Activated naive CD4-positive, alpha-beta T cell treated with anti-CD3 and anti-CD28 coated beads, Interleukin-2, amount 10 ng/mL, durations not matched to agents 7 days and 5 days (primary cell): ENCODE results near the gene GRM5.
"Not testable (repeated sequence)": the region's sequence is repeated elsewhere in the genome, so short reads cannot be mapped to it uniquely, and the experiment has no call there.

Source experiments
- CTCF ChIA-PET: fragments of 350-600 bp; sonication (Branson Sonifier 250); formaldehyde crosslinking; loops from one replicate; lab custom pipeline; 2021; ENCODE audit warnings: antibody characterized with exemption; lab: Charles Lee
- DNase-seq: peaks from one replicate; pipeline ENCODE4 v3.0.0-alpha.2; 2020
- H3K27ac Mint-ChIP-seq: one replicate; pipeline ENCODE4 v1.8.0; 2021; ENCODE audit warnings: mild to moderate bottlenecking, moderate library complexity, mixed read lengths
- H3K27me3 Mint-ChIP-seq: one replicate; pipeline ENCODE4 v1.8.0; 2021; ENCODE audit warnings: mild to moderate bottlenecking, mixed read lengths
- H3K36me3 Mint-ChIP-seq: one replicate; pipeline ENCODE4 v1.8.0; 2021; ENCODE audit warnings: mixed read lengths
- H3K4me1 Mint-ChIP-seq: one replicate; pipeline ENCODE4 v1.8.0; 2021; ENCODE audit warnings: mixed read lengths
- H3K4me3 Mint-ChIP-seq: one replicate; pipeline ENCODE4 v1.8.0; 2021; ENCODE audit warnings: mild to moderate bottlenecking, moderate library complexity, mixed read lengths
- H3K9me3 Mint-ChIP-seq: one replicate; pipeline ENCODE4 v1.8.0; 2021; ENCODE audit warnings: mixed read lengths

The GRM5 gene

GRCh38 chr11:88917065-88917464 lies 148.7 kb downstream of the GRM5 start:
- H3K27me3 Mint-ChIP-seq, H3K9me3 Mint-ChIP-seq, H3K4me1 Mint-ChIP-seq, CTCF ChIA-PET, H3K27ac Mint-ChIP-seq, H3K4me3 Mint-ChIP-seq, H3K36me3 Mint-ChIP-seq: not testable (repeated sequence)
- DNase-seq, result peak; percentile 22

- Mint-ChIP-seq H3K4me1 (no peaks in the 10 kb centered on the region), H3K9me3 (no peaks in the 10 kb centered on the region), H3K4me3 (no peak overlapping the region), H3K27me3 (no peaks in the 10 kb centered on the region), H3K36me3 (no peaks in the 10 kb centered on the region), H3K27ac (no peak overlapping the region)
- DNase-seq, result no peak
- CTCF ChIA-PET, result no interaction called here
These were observed 156.3 kb downstream of the GRM5 start for GRCh38 chr11:88909500-88909899.

- H3K4me1 Mint-ChIP-seq, CTCF ChIA-PET, DNase-seq, H3K4me3 Mint-ChIP-seq, H3K27ac Mint-ChIP-seq, H3K36me3 Mint-ChIP-seq, H3K9me3 Mint-ChIP-seq, H3K27me3 Mint-ChIP-seq: not testable (repeated sequence)
These were observed 164.3 kb downstream of the GRM5 start for GRCh38 chr11:88901436-88901835.

GRCh38 chr11:88888855-88889254 lies 176.9 kb downstream of the GRM5 start:
- H3K27me3 Mint-ChIP-seq, DNase-seq, H3K4me1 Mint-ChIP-seq, H3K27ac Mint-ChIP-seq, CTCF ChIA-PET, H3K4me3 Mint-ChIP-seq: not testable (repeated sequence)
- peaks cover 21% of the 10 kb centered on the region for H3K9me3 Mint-ChIP-seq
- H3K36me3 Mint-ChIP-seq, result peaks cover 13% of the 10 kb centered on the region

GRCh38 chr11:88886796-88887195 lies 179.0 kb downstream of the GRM5 start:
- peak; percentile 65 for DNase-seq
- H3K36me3 Mint-ChIP-seq, result peaks cover 19% of the 10 kb centered on the region
- CTCF ChIA-PET, result interaction anchor here (0.9 to 1.7 kb wide), 4 partner anchors 335 to 871 kb away, joined by 3 to 6 read pairs (median 4); no protein-coding TSS in a partner anchor
- peaks cover 29% of the 10 kb centered on the region for H3K9me3 Mint-ChIP-seq
- H3K27ac Mint-ChIP-seq, result no peak overlapping the region
- peaks cover 3% of the 10 kb centered on the region for H3K4me1 Mint-ChIP-seq
- no peak overlapping the region for H3K4me3 Mint-ChIP-seq
- no peaks in the 10 kb centered on the region for H3K27me3 Mint-ChIP-seq

- peaks cover 29% of the 10 kb centered on the region for H3K9me3 Mint-ChIP-seq
- not testable (repeated sequence) for DNase-seq
- CTCF ChIA-PET, result interaction anchor here (0.6 to 0.7 kb wide), 2 partner anchors 346 to 910 kb away, joined by 3 read pairs; no protein-coding TSS in a partner anchor
These were observed 183.0 kb downstream of the GRM5 start for GRCh38 chr11:88882800-88883199.

GRCh38 chr11:88861618-88862017 lies 204.2 kb downstream of the GRM5 start:
- no peak overlapping the region for H3K4me3 Mint-ChIP-seq

More at GRCh38 chr11:88882800-88883199, 183.0 kb downstream of the GRM5 start:
- H3K36me3 Mint-ChIP-seq, result peaks cover 16% of the 10 kb centered on the region
- H3K27me3 Mint-ChIP-seq, H3K27ac Mint-ChIP-seq, H3K4me3 Mint-ChIP-seq, H3K4me1 Mint-ChIP-seq: not testable (repeated sequence)

GRCh38 chr11:88860431-88860830 lies 205.4 kb downstream of the GRM5 start:
- H3K4me3 Mint-ChIP-seq, H3K27me3 Mint-ChIP-seq, CTCF ChIA-PET, H3K4me1 Mint-ChIP-seq, H3K27ac Mint-ChIP-seq, H3K9me3 Mint-ChIP-seq, H3K36me3 Mint-ChIP-seq, DNase-seq: not testable (repeated sequence)

More at GRCh38 chr11:88861618-88862017, 204.2 kb downstream of the GRM5 start:
- Mint-ChIP-seq H3K27me3 (no peaks in the 10 kb centered on the region), H3K9me3 (peaks cover 8% of the 10 kb centered on the region), H3K27ac (no peak overlapping the region), H3K36me3 (no peaks in the 10 kb centered on the region), H3K4me1 (no peaks in the 10 kb centered on the region)
- no peak for DNase-seq
- CTCF ChIA-PET, result no interaction called here

GRCh38 chr11:88853963-88854362 lies 211.8 kb downstream of the GRM5 start:
- H3K9me3 Mint-ChIP-seq, H3K4me1 Mint-ChIP-seq, H3K27me3 Mint-ChIP-seq, H3K27ac Mint-ChIP-seq, CTCF ChIA-PET, H3K36me3 Mint-ChIP-seq, H3K4me3 Mint-ChIP-seq, DNase-seq: not testable (repeated sequence)

GRCh38 chr11:88851547-88851946 lies 214.2 kb downstream of the GRM5 start:
- H3K36me3 Mint-ChIP-seq, H3K4me1 Mint-ChIP-seq, H3K27me3 Mint-ChIP-seq, DNase-seq, H3K4me3 Mint-ChIP-seq, CTCF ChIA-PET, H3K9me3 Mint-ChIP-seq, H3K27ac Mint-ChIP-seq: not testable (repeated sequence)

- H3K4me1 Mint-ChIP-seq, result peaks cover 13% of the 10 kb centered on the region
- CTCF ChIA-PET, H3K9me3 Mint-ChIP-seq, H3K27me3 Mint-ChIP-seq, H3K36me3 Mint-ChIP-seq, H3K27ac Mint-ChIP-seq, H3K4me3 Mint-ChIP-seq, DNase-seq: not testable (repeated sequence)
These were observed 216.0 kb downstream of the GRM5 start for GRCh38 chr11:88849773-88850172.

GRCh38 chr11:88849368-88849767 lies 216.4 kb downstream of the GRM5 start:
- H3K36me3 Mint-ChIP-seq, result peaks cover 9% of the 10 kb centered on the region
- no peaks in the 10 kb centered on the region for H3K27me3 Mint-ChIP-seq
- peaks cover 6% of the 10 kb centered on the region for H3K9me3 Mint-ChIP-seq
- CTCF ChIA-PET, result no interaction called here
- H3K4me1 Mint-ChIP-seq, result peaks cover 17% of the 10 kb centered on the region
- DNase-seq, result no peak
- no peak overlapping the region for H3K4me3 Mint-ChIP-seq
- H3K27ac Mint-ChIP-seq, result no peak overlapping the region

GRCh38 chr11:88846266-88846665 lies 219.5 kb downstream of the GRM5 start:
- H3K4me3 Mint-ChIP-seq, DNase-seq, H3K27me3 Mint-ChIP-seq, CTCF ChIA-PET: not testable (repeated sequence)
- peak overlapping the region; percentile 60 for H3K27ac Mint-ChIP-seq
- H3K9me3 Mint-ChIP-seq, result peaks cover 15% of the 10 kb centered on the region
- H3K4me1 Mint-ChIP-seq, result peaks cover 42% of the 10 kb centered on the region
- H3K36me3 Mint-ChIP-seq, result peaks cover 22% of the 10 kb centered on the region

- Mint-ChIP-seq H3K36me3 (peaks cover 31% of the 10 kb centered on the region), H3K4me3 (peak overlapping the region; percentile 37), H3K27ac (peak overlapping the region; percentile 98), H3K4me1 (peaks cover 54% of the 10 kb centered on the region), H3K9me3 (peaks cover 22% of the 10 kb centered on the region)
- H3K27me3 Mint-ChIP-seq, CTCF ChIA-PET: not testable (repeated sequence)
- peak; percentile 44 for DNase-seq
These were observed 220.8 kb downstream of the GRM5 start for GRCh38 chr11:88844941-88845340.

- H3K27me3 Mint-ChIP-seq, CTCF ChIA-PET: not testable (repeated sequence)
- peak; percentile 58 for DNase-seq
- Mint-ChIP-seq H3K36me3 (peaks cover 30% of the 10 kb centered on the region), H3K9me3 (peaks cover 20% of the 10 kb centered on the region), H3K4me3 (peak overlapping the region; percentile 37), H3K27ac (peak overlapping the region; percentile 98), H3K4me1 (peaks cover 59% of the 10 kb centered on the region)
These were observed 221.9 kb downstream of the GRM5 start for GRCh38 chr11:88843766-88844426.
